Activated T-cell treated with anti-CD3 and anti-CD28 coated beads, Interleukin-2, amount 50 U/mL, for 24 hours (primary cell): ENCODE data around the gene MGMT.

ENCODE experiments used
- DNase-seq: peaks from one replicate; pipeline ENCODE4 v3.0.0-alpha.2; 2020
- H3K27ac Mint-ChIP-seq: 2 replicates; pipeline ENCODE4 v1.8.0; 2020; ENCODE audit warnings: mild to moderate bottlenecking, mixed read lengths
- H3K27me3 Mint-ChIP-seq: 2 replicates; pipeline ENCODE4 v1.8.0; 2020; ENCODE audit warnings: mixed read lengths
- H3K36me3 Mint-ChIP-seq: 2 replicates; pipeline ENCODE4 v1.8.0; 2020; ENCODE audit warnings: low read depth, mixed read lengths
- H3K4me1 Mint-ChIP-seq: 2 replicates; pipeline ENCODE4 v1.8.0; 2020; ENCODE audit warnings: low read depth, mixed read lengths
- H3K4me3 Mint-ChIP-seq: 2 replicates; pipeline ENCODE4 v1.8.0; 2020; ENCODE audit warnings: mild to moderate bottlenecking, moderate library complexity, mixed read lengths
- H3K9me3 Mint-ChIP-seq: 2 replicates; pipeline ENCODE4 v1.8.0; 2020; ENCODE audit warnings: mixed read lengths

The MGMT gene

GRCh38 chr10:129468187-129468586 is 1.1 kb downstream of the MGMT start:
- peak overlapping the region; percentile 80 for H3K4me3 Mint-ChIP-seq
- H3K36me3 Mint-ChIP-seq: peaks cover 32% of the 10 kb centered on the region
- H3K27ac Mint-ChIP-seq: no peak overlapping the region

GRCh38 chr10:129470103-129470851 is 3.2 kb downstream of the MGMT start:
- Mint-ChIP-seq H3K4me1 (peaks cover 34% of the 10 kb centered on the region), H3K36me3 (peaks cover 37% of the 10 kb centered on the region), H3K9me3 (no peaks in the 10 kb centered on the region), H3K27me3 (no peaks in the 10 kb centered on the region), H3K4me3 (no peak overlapping the region), H3K27ac (no peak overlapping the region)
- DNase-seq: no peak

More at GRCh38 chr10:129468187-129468586, 1.1 kb downstream of the MGMT start:
- H3K4me1 Mint-ChIP-seq: peaks cover 23% of the 10 kb centered on the region
- DNase-seq: no peak
- H3K9me3 Mint-ChIP-seq: no peaks in the 10 kb centered on the region
- no peaks in the 10 kb centered on the region for H3K27me3 Mint-ChIP-seq

GRCh38 chr10:129471447-129472175 is 4.6 kb downstream of the MGMT start:
- peaks cover 30% of the 10 kb centered on the region for H3K4me1 Mint-ChIP-seq
- DNase-seq: no peak
- no peaks in the 10 kb centered on the region for H3K9me3 Mint-ChIP-seq
- H3K36me3 Mint-ChIP-seq: peaks cover 43% of the 10 kb centered on the region
- H3K4me3 Mint-ChIP-seq: no peak overlapping the region
- no peak overlapping the region for H3K27ac Mint-ChIP-seq
- H3K27me3 Mint-ChIP-seq: no peaks in the 10 kb centered on the region

GRCh38 chr10:129472696-129473555 is 5.9 kb downstream of the MGMT start:
- Mint-ChIP-seq H3K4me1 (peaks cover 26% of the 10 kb centered on the region), H3K36me3 (peaks cover 55% of the 10 kb centered on the region), H3K27me3 (no peaks in the 10 kb centered on the region), H3K27ac (no peak overlapping the region), H3K4me3 (no peak overlapping the region), H3K9me3 (no peaks in the 10 kb centered on the region)
- no peak for DNase-seq

- no peak for DNase-seq
- H3K27ac Mint-ChIP-seq: no peak overlapping the region
- peaks cover 22% of the 10 kb centered on the region for H3K4me1 Mint-ChIP-seq
- H3K9me3 Mint-ChIP-seq: peaks cover 2% of the 10 kb centered on the region
- no peaks in the 10 kb centered on the region for H3K27me3 Mint-ChIP-seq
- H3K4me3 Mint-ChIP-seq: no peak overlapping the region
- peaks cover 63% of the 10 kb centered on the region for H3K36me3 Mint-ChIP-seq
Observed at GRCh38 chr10:129474642-129475041, 7.6 kb downstream of the MGMT start.

- Mint-ChIP-seq H3K9me3 (peaks cover 17% of the 10 kb centered on the region), H3K36me3 (peaks cover 62% of the 10 kb centered on the region), H3K27ac (no peak overlapping the region), H3K4me1 (peaks cover 18% of the 10 kb centered on the region), H3K4me3 (no peak overlapping the region), H3K27me3 (no peaks in the 10 kb centered on the region)
- DNase-seq: no peak
Observed at GRCh38 chr10:129476431-129476830, 9.4 kb downstream of the MGMT start.

GRCh38 chr10:129477051-129477450 is 10.0 kb downstream of the MGMT start:
- peaks cover 15% of the 10 kb centered on the region for H3K4me1 Mint-ChIP-seq

GRCh38 chr10:129481641-129482040 is 14.6 kb downstream of the MGMT start:
- H3K9me3 Mint-ChIP-seq: peaks cover 45% of the 10 kb centered on the region
- peaks cover 9% of the 10 kb centered on the region for H3K4me1 Mint-ChIP-seq
- H3K27ac Mint-ChIP-seq: no peak overlapping the region
- no peaks in the 10 kb centered on the region for H3K27me3 Mint-ChIP-seq
- DNase-seq: no peak
- H3K4me3 Mint-ChIP-seq: no peak overlapping the region
- H3K36me3 Mint-ChIP-seq: peaks cover 62% of the 10 kb centered on the region

More at GRCh38 chr10:129477051-129477450, 10.0 kb downstream of the MGMT start:
- H3K4me3 Mint-ChIP-seq: no peak overlapping the region
- peaks cover 22% of the 10 kb centered on the region for H3K9me3 Mint-ChIP-seq
- H3K27me3 Mint-ChIP-seq: no peaks in the 10 kb centered on the region
- no peak for DNase-seq
- H3K27ac Mint-ChIP-seq: no peak overlapping the region
- peaks cover 61% of the 10 kb centered on the region for H3K36me3 Mint-ChIP-seq

- peaks cover 9% of the 10 kb centered on the region for H3K4me1 Mint-ChIP-seq
- no peak overlapping the region for H3K27ac Mint-ChIP-seq
- peaks cover 51% of the 10 kb centered on the region for H3K9me3 Mint-ChIP-seq
- H3K27me3 Mint-ChIP-seq: no peaks in the 10 kb centered on the region
- H3K36me3 Mint-ChIP-seq: peaks cover 57% of the 10 kb centered on the region
- H3K4me3 Mint-ChIP-seq: no peak overlapping the region
- no peak for DNase-seq
Observed at GRCh38 chr10:129483430-129484010, 16.5 kb downstream of the MGMT start.

- Mint-ChIP-seq H3K4me3 (no peak overlapping the region), H3K27ac (no peak overlapping the region), H3K9me3 (peaks cover 46% of the 10 kb centered on the region), H3K36me3 (peaks cover 53% of the 10 kb centered on the region), H3K27me3 (no peaks in the 10 kb centered on the region), H3K4me1 (peaks cover 5% of the 10 kb centered on the region)
- no peak for DNase-seq
Observed at GRCh38 chr10:129486805-129487204, 19.8 kb downstream of the MGMT start.

GRCh38 chr10:129491123-129491734 is 24.2 kb downstream of the MGMT start:
- no peak for DNase-seq
- Mint-ChIP-seq H3K4me3 (no peak overlapping the region), H3K27ac (no peak overlapping the region), H3K9me3 (peaks cover 26% of the 10 kb centered on the region), H3K4me1 (peaks cover 10% of the 10 kb centered on the region), H3K27me3 (no peaks in the 10 kb centered on the region), H3K36me3 (peaks cover 58% of the 10 kb centered on the region)

- peaks cover 68% of the 10 kb centered on the region for H3K36me3 Mint-ChIP-seq
- H3K4me3 Mint-ChIP-seq: no peak overlapping the region
- H3K27ac Mint-ChIP-seq: no peak overlapping the region
- peaks cover 26% of the 10 kb centered on the region for H3K9me3 Mint-ChIP-seq
- H3K27me3 Mint-ChIP-seq: no peaks in the 10 kb centered on the region
- H3K4me1 Mint-ChIP-seq: peaks cover 20% of the 10 kb centered on the region
- no peak for DNase-seq
Observed at GRCh38 chr10:129494176-129494575, 27.1 kb downstream of the MGMT start.

- H3K9me3 Mint-ChIP-seq: peaks cover 24% of the 10 kb centered on the region
- H3K27ac Mint-ChIP-seq: no peak overlapping the region
- peaks cover 68% of the 10 kb centered on the region for H3K36me3 Mint-ChIP-seq
- no peak for DNase-seq
- peaks cover 20% of the 10 kb centered on the region for H3K4me1 Mint-ChIP-seq
- no peak overlapping the region for H3K4me3 Mint-ChIP-seq
- no peaks in the 10 kb centered on the region for H3K27me3 Mint-ChIP-seq
Observed at GRCh38 chr10:129494740-129495139, 27.7 kb downstream of the MGMT start.

- peaks cover 20% of the 10 kb centered on the region for H3K4me1 Mint-ChIP-seq
- no peak for DNase-seq
- no peak overlapping the region for H3K27ac Mint-ChIP-seq
- peaks cover 67% of the 10 kb centered on the region for H3K36me3 Mint-ChIP-seq
- H3K4me3 Mint-ChIP-seq: no peak overlapping the region
- H3K27me3 Mint-ChIP-seq: no peaks in the 10 kb centered on the region
- peaks cover 24% of the 10 kb centered on the region for H3K9me3 Mint-ChIP-seq
Observed at GRCh38 chr10:129495256-129495655, 28.2 kb downstream of the MGMT start.
